Adrenal gland (tissue), 12 donors: ENCODE results near the gene SMIM35. TPM values are rescaled to one million over a fixed set of nuclear protein-coding genes. Genes with fewer than 3 reads are reported as not detected.

ENCODE experiments used
- DNase-seq, 7 donors: peaks; one replicate each; pipeline ENCODE4 v3.0.0-alpha.2; 2019 to 2020
- H3K27ac ChIP-seq, 5 donors: fragments of 200-600 bp; sonication (generic) in 4 of 5; 1 replicate in 3 of 5; 2 replicates in 2 of 5; pipeline versions ENCODE4 v1.5.1 to v1.8.0; 2016 to 2020; ENCODE audit warnings: mild to moderate bottlenecking in 1 of 5
- H3K27me3 ChIP-seq: fragments of 200-600 bp; 2 replicates; pipeline ENCODE4 v1.8.0; 2021
- H3K36me3 ChIP-seq, 2 donors: fragments of 200-600 bp; replicated peaks in 1 of 2; 1 replicate in 1 of 2; 2 replicates in 1 of 2; pipeline versions ENCODE4 v1.5.1 to v1.8.0; 2018 to 2022
- H3K4me1 ChIP-seq, 2 donors: fragments of 200-600 bp; replicated peaks in 1 of 2; 1 replicate in 1 of 2; 2 replicates in 1 of 2; pipeline versions ENCODE4 v1.5.1 to v1.8.0; 2018 to 2021
- H3K4me3 ChIP-seq, 4 donors: fragments of 200-600 bp; sonication (generic) in 3 of 4; one replicate each; pipeline ENCODE4 v1.5.1; 2016 to 2018
- H3K9me3 ChIP-seq, 3 donors: fragments of 200-600 bp; sonication (generic) in 1 of 3; replicated peaks in 1 of 3; 1 replicate in 2 of 3; 2 replicates in 1 of 3; pipeline versions ENCODE4 v1.5.1 to v1.8.0; 2016 to 2021
- POLR2A ChIP-seq, 2 donors: fragments of 450-650 bp; IDR thresholded peaks; one replicate each; pipeline ENCODE4 v1.6.1; 2017; ENCODE audit warnings: antibody characterized with exemption in 2 of 2, mild to moderate bottlenecking in 2 of 2, moderate library complexity in 1 of 2
- WGBS, 4 donors: extraction: QIAGEN DNeasy Blood & Tissue Kit in 2 of 4; methylation state at CpG; one replicate each; pipeline versions ENCODE4 v1.1.5 to v1.1.7; 2013 to 2017; 5-methylcytosine and 5-hydroxymethylcytosine counted together
- intact Hi-C, 2 donors: fragments of 100-400 bp; cut with DNase I; formaldehyde crosslinking; loops; one replicate each; pipeline versions ENCODE4 v1.14.1 to v1.15.0; 2022 to 2023
- polyA plus RNA-seq, 3 donors: library from polyadenylated mRNA; stranded (reverse); fragments of 200-250 nt in 2 of 3; fragments of 350-450 nt in 1 of 3; fragmentation: Illumina TruSeq in 1 of 3; extraction: RNeasy Lipid Tissue Mini Kit (QIAGEN cat#74804) in 1 of 3; gene quantifications; one replicate each; pipeline ENCODE4 v1.2.3, GENCODE V29; 2013 to 2014
- total RNA-seq, 9 donors: library from RNA; depleted of rRNA in 4 of 9; stranded (reverse); fragments of >200 nt in 4 of 9; fragments of 120-200 nt in 1 of 9; fragmentation: NEBNext Ultra II Directional in 1 of 9; extraction: Animal tissue kit (Norgen Biotek cat#: 25700) in 1 of 9; gene quantifications; one replicate each; pipeline versions ENCODE4 v1.1.0 to v1.2.4, GENCODE V29; 2013 to 2023
- TF ChIP-seq, protein P1 (sequence below), 6 experiments: fragments of 450-650 bp in 4 of 6; fragments of 200-600 bp in 2 of 6; sonication (generic) in 1 of 6; IDR thresholded peaks; 1 replicate in 5 of 6; 2 replicates in 1 of 6; pipeline versions ENCODE4 v1.5.1 to v1.8.0; 2016 to 2021; ENCODE audit warnings: antibody characterized with exemption in 6 of 6, mild to moderate bottlenecking in 2 of 6, moderate library complexity in 1 of 6
- donor health status: healthy with polysubstance abuse.
- donor health status: Bipolar disorder and iron deficiency.
- donor health status: DM: yes; HTN: yes; CAD: no.
- donor health status: DM: no; HTN: no; CAD: no.
- donor health status: DM: no; HTN: no; CAD: no.
- donor health status: DM: yes; HTN: yes; CAD: no.

Gene SMIM35
- total and polyA plus RNA-seq, 12 donors: 0.07 to 0.10 (median 0.09) TPM; not detected in 7

- no peak for DNase-seq
- 74 to 84% (median 81%) methylated on average over 3 of the region's 3 CpGs for WGBS, 4 donors
- H3K27ac ChIP-seq: no peak overlapping the region
- intact Hi-C loops: no loop called here
- H3K27me3 ChIP-seq: no peaks in the 10 kb centered on the region
- H3K4me1 ChIP-seq: no peaks in the 10 kb centered on the region
- TF ChIP-seq, protein P1, sequence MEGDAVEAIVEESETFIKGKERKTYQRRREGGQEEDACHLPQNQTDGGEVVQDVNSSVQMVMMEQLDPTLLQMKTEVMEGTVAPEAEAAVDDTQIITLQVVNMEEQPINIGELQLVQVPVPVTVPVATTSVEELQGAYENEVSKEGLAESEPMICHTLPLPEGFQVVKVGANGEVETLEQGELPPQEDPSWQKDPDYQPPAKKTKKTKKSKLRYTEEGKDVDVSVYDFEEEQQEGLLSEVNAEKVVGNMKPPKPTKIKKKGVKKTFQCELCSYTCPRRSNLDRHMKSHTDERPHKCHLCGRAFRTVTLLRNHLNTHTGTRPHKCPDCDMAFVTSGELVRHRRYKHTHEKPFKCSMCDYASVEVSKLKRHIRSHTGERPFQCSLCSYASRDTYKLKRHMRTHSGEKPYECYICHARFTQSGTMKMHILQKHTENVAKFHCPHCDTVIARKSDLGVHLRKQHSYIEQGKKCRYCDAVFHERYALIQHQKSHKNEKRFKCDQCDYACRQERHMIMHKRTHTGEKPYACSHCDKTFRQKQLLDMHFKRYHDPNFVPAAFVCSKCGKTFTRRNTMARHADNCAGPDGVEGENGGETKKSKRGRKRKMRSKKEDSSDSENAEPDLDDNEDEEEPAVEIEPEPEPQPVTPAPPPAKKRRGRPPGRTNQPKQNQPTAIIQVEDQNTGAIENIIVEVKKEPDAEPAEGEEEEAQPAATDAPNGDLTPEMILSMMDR (IDR thresholded peaks at IDR 0.05): no peak
- TF ChIP-seq POLR2A (IDR thresholded peaks at IDR 0.05): no peak
- H3K9me3 ChIP-seq: no peaks in the 10 kb centered on the region
- H3K4me3 ChIP-seq: no peak overlapping the region
- H3K36me3 ChIP-seq: no peaks in the 10 kb centered on the region
These were observed 123.9 kb downstream of the SMIM35 start for GRCh38 chr11:117962826-117963225.

GRCh38 chr11:117961896-117962295 lies 124.9 kb downstream of the SMIM35 start:
- 82 to 85% (median 85%) methylated on average over 10 of the region's 10 CpGs for WGBS, 4 donors
- Histone ChIP-seq H3K36me3 (no peaks in the 10 kb centered on the region), H3K9me3 (no peaks in the 10 kb centered on the region), H3K4me3 (no peak overlapping the region), H3K4me1 (no peaks in the 10 kb centered on the region), H3K27me3 (no peaks in the 10 kb centered on the region), H3K27ac (no peak overlapping the region)
- intact Hi-C loops: no loop called here
- no peak for TF ChIP-seq POLR2A (IDR thresholded peaks at IDR 0.05)
- TF ChIP-seq, protein P1 (IDR thresholded peaks at IDR 0.05): no peak
- DNase-seq: no peak

- peak overlapping the region in 1 of 5 donors; percentile 41 for H3K27ac ChIP-seq
- no peaks in the 10 kb centered on the region for H3K9me3 ChIP-seq
- intact Hi-C loops: no loop called here
- DNase-seq: no peak
- no peaks in the 10 kb centered on the region for H3K4me1 ChIP-seq
- H3K4me3 ChIP-seq: no peak overlapping the region
- TF ChIP-seq, protein P1 (IDR thresholded peaks at IDR 0.05): no peak
- TF ChIP-seq POLR2A (IDR thresholded peaks at IDR 0.05): no peak
- 34 to 67% (median 60%) methylated on average over 1 of the region's 1 CpG for WGBS, 4 donors
- no peaks in the 10 kb centered on the region for H3K36me3 ChIP-seq
- no peaks in the 10 kb centered on the region for H3K27me3 ChIP-seq
These were observed 126.4 kb downstream of the SMIM35 start for GRCh38 chr11:117960406-117960805.

GRCh38 chr11:117959438-117960149 lies 127.2 kb downstream of the SMIM35 start:
- WGBS, 4 donors: 25 to 61% (median 40%) methylated on average over 1 of the region's 1 CpG
- TF ChIP-seq, protein P1 (IDR thresholded peaks at IDR 0.05): no peak
- no peaks in the 10 kb centered on the region for H3K4me1 ChIP-seq
- peak overlapping the region in 2 of 5 donors; percentile 41 to 47 for H3K27ac ChIP-seq
- DNase-seq: no peak
- no peak overlapping the region for H3K4me3 ChIP-seq
- H3K27me3 ChIP-seq: no peaks in the 10 kb centered on the region
- H3K9me3 ChIP-seq: no peaks in the 10 kb centered on the region
- no peaks in the 10 kb centered on the region for H3K36me3 ChIP-seq
- intact Hi-C loops: loop anchor here in 1 of 2 donors (10.0 kb wide), 1 partner anchor 525 kb away; no protein-coding TSS in a partner anchor
